Measurements from ENCODE around the gene SORL1.

The SORL1 gene

DNA sequence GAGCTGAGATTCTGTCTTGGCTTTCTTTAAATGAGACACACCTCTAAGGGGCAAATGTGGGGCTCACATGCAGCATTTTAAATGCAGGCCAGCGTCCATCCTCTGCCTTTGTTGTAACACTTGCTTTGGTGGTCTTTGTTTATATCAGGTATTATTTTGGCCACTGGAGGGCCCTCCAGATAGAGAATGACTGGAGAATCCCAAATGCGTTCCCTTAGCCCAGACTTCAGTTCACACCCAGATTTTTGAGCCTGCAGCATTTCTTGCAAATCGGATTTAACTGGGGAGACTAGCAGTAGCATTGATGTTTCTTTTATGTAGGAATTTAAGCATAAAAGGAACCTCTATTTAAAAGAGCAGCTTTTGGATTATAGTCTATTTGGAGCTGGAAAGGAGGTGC lies 200.9 kb downstream of the SORL1 start:
- DNase-seq (ENCODE audit: low read depth in 4 of 4, low spot score in 1 of 4): no peak

DNA sequence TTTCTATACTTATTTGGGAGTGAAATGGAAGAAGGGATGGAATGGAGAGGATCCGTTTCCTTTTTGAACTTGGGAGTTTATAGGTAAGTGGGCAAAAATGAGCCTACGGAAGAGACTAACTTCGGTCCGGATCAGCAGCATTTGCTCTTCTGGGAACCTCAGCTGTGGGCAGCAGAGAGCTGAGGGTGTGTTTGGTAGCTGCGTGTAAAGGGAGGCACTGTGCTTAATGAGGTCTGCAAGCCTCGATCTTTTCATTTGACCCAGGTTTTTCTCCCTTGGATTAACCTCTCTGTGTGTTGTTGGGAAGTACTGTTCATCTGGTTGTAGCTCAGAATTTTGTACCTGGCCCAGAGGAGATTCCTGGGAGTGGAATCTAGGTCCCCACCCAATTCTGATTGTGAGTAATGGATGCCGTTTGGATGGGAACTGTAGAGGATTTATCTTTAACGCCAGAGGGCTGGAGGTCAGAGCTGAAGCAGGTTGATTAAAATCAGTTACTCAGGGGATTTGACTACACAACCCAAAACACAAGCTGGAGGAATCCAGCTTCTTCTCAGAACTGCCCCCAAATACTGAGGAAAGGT lies 202.2 kb downstream of the SORL1 start:
- no peak for DNase-seq (ENCODE audit: low read depth in 4 of 4, low spot score in 1 of 4)

DNA sequence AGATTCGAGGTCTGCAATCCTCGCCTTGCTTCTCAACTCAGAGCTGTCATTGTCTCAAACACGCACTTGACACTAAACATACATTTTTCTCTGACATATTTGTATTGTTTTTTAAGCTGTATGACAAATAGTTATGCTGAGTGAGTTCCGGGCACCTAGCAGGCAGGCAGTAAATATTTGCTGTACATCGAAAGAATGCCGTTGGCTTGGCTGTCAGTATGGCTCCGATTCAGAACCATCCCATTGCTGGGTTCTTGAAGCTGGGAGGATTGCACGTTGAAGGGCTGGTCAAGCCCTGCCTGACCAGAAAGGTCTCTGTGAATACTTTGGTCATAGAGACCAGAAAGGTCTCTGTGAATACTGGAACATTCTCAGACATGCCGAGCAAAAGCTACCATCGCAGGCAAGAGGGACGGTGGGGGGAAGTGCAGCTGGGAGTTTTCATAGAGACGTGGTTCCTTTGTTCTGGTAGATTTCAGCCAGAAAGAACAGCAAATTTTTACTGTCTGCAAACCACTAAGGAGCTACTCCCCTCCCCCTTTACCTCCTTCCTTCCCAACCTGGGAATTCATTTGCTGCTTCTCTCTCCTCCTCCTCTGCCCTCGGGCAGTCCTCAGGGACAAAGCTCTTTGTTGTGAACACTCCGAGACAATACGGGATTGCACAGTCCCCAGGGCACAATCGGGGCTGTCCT lies 202.9 kb downstream of the SORL1 start:
- DNase-seq (ENCODE audit: low read depth in 4 of 4, low spot score in 1 of 4): no peak

DNA sequence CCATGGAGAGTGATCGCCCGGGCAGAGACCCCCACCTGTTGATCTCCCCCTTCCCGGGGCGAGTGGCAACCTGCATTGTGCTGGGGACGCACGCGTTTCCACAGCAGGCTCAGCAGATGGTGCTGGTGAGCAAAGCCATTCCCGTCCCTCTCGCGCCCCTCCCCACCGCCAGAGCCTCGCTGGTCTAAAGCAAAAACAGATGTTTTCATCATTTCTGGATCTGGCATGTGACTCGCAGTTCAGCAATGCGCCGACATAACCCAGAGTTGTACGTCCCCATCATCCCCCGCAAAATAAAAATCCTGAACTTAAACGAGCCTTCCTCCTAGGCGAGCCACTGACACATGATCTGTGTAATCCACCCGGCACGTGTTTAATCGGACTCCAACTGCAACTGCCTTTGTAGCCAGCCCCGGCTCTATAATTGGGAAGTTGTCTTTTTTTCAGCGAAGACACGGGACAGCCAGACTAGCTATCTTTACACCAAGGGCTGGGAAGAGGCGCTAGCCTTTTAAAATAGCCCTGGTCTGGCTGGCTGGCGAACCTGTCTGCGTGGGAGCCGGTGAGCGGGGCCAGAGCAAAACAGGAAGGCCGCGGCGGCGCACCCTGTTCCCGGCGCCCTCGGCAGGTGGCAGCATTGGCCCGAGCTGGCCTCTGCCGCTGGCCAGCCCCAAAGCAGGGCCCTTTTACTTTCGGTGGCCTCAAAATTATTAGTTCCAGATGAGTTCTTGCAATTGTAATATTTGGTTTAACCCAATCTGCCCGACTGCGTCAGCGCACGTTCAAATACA lies 203.6 kb downstream of the SORL1 start:
- peak; percentile 40 to 55 (median 47) for DNase-seq (ENCODE audit: low read depth in 4 of 4, low spot score in 1 of 4)

DNA sequence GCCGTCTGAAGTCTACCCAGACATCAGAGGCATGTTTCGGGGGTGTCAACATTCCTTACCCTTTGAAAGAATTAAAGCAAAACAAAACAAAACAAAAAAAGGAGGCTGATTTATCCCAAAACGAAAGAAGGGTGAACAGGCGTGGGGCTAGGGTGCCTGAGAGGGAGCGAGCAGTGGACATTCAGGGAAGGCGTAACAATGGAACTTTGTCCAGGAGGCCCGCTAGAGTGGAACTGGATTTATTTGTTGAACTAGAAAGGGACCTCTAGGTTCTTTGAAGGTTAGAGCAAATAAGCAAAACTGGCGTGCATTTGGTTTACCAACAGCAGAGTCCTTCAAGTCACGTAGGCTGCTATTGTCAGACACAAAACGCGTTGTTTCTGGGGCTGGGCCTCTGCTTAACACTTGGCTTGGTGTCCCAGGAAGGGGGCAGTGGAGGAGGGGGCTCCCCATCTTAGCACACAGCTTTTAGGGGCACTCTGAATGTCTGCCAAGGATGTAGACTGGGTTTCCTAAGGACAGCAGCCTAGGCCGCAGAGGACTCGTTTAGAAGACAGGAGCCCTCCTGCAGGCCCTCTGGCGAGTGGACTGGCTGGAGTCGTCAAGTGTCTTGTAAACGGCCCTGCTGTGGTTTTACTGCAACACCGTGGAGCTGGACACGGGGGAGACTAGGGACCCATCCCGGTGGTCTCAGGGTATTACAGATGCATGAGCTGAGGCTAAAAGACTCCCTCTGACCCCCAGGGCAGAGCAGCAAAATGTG lies 204.4 kb downstream of the SORL1 start:
- DNase-seq (ENCODE audit: low read depth in 4 of 4, low spot score in 1 of 4): no peak

DNA sequence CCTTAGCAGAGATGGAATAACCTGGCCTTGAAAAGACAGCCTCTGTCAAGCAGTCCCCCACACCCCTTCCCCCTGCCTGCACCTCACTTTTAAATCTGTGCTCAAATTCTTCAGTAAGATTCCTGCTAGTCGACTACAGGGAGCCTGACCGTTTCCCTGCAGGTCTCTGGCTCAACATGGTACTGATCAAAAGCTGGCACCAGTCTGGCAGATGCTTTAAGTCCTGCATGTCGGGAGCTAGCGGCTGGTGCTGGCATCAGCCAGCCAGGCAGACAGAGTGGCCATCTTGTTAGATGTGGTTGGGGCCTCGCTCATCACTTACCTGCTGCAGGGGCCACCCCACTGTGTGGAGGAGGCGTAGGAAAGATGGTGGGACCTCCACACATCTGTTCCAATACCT lies 205.0 kb downstream of the SORL1 start:
- no peak for DNase-seq (ENCODE audit: low read depth in 4 of 4, low spot score in 1 of 4)

DNA sequence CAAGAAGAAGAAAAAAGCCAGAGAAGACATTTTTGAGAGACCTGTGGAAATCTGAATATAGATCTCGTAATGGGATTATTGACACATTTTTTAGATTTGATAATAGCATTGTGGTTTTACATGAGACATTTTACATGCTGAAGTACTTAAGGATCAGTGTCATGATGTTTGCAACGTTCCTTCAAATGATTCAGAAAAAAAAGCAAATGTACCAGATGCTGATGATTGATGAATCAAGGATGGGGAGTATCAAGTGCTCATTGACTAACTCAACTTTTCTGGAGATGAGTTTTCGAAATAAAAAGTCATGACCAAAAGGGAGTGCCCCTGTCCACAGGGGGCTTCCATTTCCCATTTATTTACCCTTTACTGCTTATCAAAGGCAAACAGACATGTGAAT lies 207.7 kb downstream of the SORL1 start:
- DNase-seq (ENCODE audit: low read depth in 4 of 4, low spot score in 1 of 4): no peak

DNA sequence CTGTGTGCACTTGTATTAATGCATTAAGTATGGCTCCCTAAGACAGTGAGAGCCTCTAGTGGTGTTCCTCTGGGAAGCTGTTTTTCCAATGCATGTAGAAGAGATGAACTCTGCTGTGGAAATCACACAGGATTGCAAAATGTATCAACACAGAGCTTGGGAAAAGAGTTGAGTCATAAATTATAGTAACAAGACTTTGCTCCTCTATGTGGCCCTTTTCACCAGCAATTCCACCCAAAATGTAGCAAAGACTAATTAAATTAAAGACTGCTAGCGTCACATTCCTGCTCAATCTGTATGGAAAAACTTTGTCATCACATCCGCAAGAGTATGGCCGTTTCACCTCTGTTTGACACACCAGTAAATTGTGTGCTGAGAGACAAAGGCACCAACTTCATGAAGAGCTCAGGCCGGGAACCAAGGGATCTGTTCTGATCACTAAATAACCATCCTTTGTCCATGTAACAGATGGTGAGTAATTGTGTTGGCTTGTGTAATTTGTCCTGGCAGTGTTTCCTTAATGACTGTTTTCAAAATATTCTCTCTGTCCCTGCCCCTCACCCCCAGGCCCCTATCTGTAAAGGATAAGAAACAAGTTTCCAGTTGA lies 209.9 kb downstream of the SORL1 start:
- DNase-seq (ENCODE audit: low read depth in 4 of 4, low spot score in 1 of 4): no peak

DNA sequence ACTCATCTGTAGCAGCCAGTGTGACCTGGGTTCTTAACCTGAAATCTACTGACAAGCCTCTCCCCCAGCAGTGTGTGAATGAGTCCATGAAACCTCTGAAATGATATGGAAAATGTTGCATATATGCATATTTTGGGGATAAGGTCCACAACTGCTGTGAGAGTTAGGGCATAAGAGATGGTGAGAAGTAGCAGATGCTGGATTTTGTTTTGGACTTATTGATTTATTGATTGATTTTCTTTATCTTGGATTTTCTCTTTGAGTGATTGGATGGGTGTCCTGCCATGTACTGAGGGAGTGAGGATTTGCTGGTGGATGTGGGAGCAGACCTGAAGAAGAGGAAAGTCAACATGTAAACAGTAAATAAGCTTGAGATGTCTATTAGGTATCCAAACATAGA lies 212.0 kb downstream of the SORL1 start:
- DNase-seq (ENCODE audit: low read depth in 4 of 4, low spot score in 1 of 4): no peak

DNA sequence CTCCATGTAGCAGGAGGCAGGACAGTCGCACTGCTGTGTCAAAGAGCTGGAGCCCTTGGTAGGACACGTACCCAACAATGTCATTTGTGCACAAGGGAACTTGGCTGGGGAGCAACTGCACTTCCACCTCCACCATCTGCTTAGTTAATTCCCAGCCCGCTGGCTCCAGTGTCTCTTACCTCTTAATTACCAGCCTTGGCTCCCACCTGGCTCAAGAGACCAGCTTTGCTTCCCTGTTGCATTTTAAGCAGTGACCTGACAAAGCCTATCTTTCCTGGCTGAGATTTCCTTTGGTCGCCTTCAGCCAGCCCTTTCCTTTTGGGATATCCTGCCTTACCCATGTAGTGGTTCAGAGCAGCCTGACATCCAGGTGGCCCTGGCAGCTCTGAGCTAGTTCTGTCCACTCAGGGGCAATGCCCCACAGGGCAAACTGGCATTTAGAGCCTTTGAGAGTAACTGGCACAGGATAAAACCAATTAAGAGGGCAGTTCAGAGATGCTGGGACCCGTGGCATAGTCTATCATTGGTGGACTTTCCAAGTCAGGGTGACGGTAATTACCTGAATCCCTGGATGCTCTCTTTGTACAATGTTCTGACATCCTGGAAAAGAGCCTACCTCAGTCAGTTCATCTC lies 213.2 kb downstream of the SORL1 start:
- no peak for DNase-seq (ENCODE audit: low read depth in 4 of 4, low spot score in 1 of 4)

DNA sequence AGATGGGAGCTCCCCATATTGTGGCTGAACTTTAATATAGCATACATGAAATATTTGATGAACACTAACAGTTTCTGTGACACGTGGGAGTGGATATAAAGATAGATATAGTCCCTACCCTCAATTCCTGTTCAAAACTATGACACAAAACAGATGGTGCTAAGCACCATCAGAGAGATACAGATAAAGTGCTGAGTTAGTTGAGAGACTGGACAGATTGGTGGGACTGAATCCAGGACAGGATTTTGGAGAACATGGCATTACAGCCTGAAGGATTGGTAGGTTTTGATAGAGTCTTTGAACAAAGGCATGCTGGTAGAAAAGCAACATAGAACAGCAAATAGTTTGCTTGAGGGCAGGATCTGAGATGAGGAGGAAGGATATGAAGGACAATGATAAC lies 215.7 kb downstream of the SORL1 start:
- no peak for DNase-seq (ENCODE audit: low read depth in 4 of 4, low spot score in 1 of 4)

DNA sequence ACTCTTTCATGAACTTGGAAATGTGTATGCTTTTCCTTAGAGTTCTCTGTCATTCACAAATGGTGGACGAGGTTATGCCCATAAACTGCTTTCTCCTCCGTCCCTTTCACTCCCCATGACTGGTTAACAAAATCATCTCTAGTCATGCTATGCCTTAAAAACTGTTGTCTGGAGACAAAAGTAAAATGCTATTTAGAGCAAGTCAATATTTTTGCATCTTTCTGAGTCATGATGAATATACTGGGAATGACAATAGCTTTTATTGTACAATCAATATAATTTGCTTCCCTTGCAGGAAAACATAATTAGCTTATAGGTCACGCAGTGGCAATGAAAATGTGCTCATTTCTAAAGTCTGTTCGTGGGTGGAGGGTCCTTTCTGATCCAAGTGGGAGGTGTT lies 217.3 kb downstream of the SORL1 start:
- DNase-seq (ENCODE audit: low read depth in 4 of 4, low spot score in 1 of 4): no peak

DNA sequence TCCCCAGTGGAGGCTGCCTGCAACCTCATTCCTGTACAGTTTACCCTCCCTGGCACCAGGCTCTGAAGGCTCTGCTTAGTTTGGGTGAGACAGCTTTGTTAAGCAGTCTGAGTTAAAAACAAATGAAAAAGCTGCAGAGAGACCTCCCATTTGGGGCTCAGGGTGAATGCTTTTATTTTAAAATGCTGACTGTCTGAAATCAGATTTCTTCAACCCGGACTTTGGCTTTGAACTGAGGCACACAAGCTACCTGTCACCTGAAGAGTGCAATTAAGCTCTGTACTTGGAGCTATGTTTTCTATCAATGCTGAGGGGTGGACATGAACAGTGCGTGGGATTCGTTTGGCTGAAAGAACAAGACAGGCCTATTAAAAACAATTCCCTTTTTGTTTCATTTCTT lies 218.2 kb downstream of the SORL1 start:
- DNase-seq (ENCODE audit: low read depth in 4 of 4, low spot score in 1 of 4): no peak

DNA sequence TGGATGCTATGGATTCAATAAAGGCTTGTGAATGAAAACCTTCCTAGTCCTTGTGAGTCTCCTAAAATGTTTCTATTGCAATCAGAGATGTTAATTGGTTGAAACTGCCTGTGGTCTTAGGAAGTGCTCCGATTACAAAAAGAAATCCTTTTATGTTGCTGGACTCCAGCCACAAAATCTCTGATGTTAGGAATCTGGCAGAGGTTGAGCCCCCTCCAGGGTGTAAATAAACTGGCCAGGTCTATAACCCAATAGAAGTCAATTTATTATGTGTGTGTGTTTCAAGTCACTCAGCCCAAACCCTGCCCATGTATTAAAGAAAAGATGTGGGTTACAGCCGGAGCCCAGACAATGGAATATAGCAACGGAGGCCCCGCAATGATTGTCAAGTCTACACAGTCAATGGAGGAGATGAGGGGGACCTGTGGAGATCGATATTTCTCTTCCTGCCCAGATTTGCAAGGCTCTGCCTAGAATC lies 218.7 kb downstream of the SORL1 start:
- DNase-seq (ENCODE audit: low read depth in 4 of 4, low spot score in 1 of 4): no peak

DNA sequence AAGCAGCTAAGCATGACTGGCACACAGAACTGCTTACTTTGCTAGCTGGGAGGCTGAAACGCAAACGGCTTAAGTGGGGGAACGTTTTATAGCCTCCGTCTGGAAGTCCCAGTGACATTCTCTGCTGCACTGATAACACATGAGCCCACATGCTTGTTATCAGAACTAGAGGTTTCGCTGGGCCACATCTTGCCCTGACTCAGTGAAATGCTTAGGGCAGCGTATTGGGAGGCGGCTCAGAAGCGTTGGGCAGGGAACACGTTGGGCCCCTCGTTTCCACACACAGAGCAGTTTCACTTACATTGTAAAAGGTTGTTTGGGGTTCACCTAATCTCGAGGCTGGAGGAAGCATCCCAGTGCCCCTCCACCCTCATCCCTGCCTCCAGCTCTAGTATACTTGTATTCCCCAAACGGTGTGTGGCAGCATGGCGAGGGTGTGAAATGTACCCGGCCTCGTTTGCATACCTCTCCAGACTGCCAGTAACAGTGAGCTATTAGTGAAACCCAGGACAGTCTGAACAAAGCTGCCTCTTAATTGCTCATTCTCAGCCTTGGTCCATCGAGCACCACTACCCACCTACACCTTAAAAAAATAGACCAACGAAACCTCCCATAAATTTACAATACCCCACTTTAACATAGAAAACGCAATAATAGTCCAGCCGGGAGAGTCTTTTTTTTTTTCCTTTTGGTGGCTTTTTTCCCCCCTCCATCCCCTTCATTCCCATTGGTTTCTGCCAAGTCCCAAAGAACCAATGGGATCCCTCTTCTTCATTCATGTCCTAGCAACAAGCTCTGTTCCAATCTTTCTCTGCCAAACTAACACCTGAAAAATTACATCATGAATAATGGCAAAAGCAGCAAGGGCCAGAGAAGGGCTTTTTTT lies 219.4 kb downstream of the SORL1 start:
- no peak for DNase-seq (ENCODE audit: low read depth in 4 of 4, low spot score in 1 of 4)

DNA sequence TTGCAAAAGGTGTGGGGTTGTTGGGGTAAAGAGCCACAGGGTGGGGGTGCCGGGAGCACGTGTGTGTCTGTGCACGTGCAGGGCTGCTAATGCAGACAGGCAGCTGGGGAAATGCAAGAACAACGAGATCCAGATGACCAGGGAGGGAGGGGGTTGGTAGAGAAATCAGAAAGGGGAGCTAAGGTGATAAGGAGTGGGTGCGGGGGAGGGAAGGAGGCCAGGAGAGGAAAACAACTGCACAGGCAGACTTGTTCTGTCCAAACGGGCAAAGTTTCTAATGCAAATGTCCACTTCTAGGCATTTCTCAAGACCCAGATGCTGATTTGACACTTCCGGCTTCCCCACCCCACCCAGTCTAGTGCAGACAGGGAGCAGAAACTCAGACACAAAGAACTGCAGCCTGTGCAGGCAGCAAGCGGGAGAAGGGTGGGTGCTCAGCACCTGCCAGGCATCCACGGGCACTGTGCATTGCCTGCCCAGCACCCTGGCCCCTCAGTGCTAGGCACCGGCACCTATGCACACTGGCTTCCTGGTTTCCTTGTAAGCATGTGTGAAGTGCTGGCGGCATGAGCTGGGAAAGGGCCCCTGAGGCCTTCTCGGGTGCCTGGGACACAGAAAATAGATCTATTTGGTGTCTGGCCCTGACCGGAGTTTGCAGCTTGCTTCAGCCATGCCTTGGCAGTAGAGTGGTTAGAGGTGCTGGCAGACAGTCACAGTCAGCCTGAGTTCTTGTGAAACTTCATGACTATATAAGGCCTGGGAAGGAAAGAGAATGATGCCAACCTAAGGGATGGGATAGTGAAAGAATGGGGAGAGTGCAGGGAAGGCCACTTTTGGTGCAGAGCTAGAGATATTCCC lies 220.7 kb downstream of the SORL1 start:
- DNase-seq (ENCODE audit: low read depth in 4 of 4, low spot score in 1 of 4): no peak

DNA sequence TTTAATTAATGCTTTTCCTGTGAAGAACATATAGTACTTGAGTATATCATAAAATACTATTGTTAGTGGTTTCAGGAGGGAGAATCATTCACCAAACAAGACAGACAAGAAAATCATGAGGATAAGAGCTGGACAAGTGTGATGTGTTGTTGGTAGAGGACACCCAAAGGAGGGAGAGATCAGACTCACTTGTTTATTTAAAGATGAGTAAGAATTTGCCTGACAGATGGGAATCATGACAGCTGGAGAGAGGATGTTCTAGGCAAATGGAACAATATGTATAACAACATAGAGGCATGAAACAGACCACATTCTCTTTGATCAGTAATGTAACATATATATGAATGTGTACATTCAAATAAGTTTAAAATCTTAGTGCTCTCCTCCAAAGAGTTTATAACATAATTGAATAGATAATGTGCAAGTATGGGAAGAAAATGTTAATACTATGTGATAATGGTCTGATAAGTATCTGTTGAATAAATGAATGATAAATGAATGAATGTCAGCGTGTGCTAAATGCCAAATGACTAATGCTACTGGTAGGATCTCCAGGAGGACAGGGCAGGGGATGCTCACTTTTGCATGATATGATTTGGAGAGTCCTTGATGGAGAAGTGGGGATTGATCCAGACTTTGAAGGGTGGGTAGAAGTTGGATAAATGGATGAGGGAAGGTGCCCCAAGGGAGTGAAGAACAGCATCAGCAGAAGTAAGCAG lies 229.6 kb downstream of the SORL1 start:
- no peak for DNase-seq (ENCODE audit: low read depth in 4 of 4, low spot score in 1 of 4)

Data from stimulated activated CD4-positive, alpha-beta T cell treated with anti-CD3 and anti-CD28 coated beads, Interleukin-1b, Interleukin-23, amount 100 ng/mL, for 24 hours (primary cell).